ENCODE data around the gene RTEL1. TPM values are rescaled to one million over a fixed set of nuclear protein-coding genes. Genes with fewer than 3 reads are reported as not detected.

Gene RTEL1
- total RNA-seq, 1 donor from 2014 or later: 20.4 TPM

- DNase-seq (ENCODE audit: low spot score): no peak
- H3K4me1 Mint-ChIP-seq (ENCODE audit: low read depth): peaks cover 11% of the 10 kb centered on the region
- no peaks in the 10 kb centered on the region for H3K9me3 Mint-ChIP-seq (ENCODE audit: low read depth)
- H3K36me3 Mint-ChIP-seq (ENCODE audit: low read depth): peaks cover 13% of the 10 kb centered on the region
- no peak overlapping the region for H3K27ac Mint-ChIP-seq (ENCODE audit: unreplicated experiment)
- no peak overlapping the region for H3K4me3 Mint-ChIP-seq (ENCODE audit: unreplicated experiment)
- TF ChIP-seq CTCF (IDR thresholded peaks at IDR 0.05): no peak
- H3K27me3 Mint-ChIP-seq (ENCODE audit: low read depth): no peaks in the 10 kb centered on the region
Measured at GRCh38 chr20:63678071-63678470, 20.0 kb downstream of the RTEL1 start.

- H3K27ac Mint-ChIP-seq (ENCODE audit: unreplicated experiment): no peak overlapping the region
- no peak for TF ChIP-seq CTCF (IDR thresholded peaks at IDR 0.05)
- H3K9me3 Mint-ChIP-seq (ENCODE audit: low read depth): no peaks in the 10 kb centered on the region
- DNase-seq (ENCODE audit: low spot score): no peak
- H3K4me3 Mint-ChIP-seq (ENCODE audit: unreplicated experiment): no peak overlapping the region
- peaks cover 15% of the 10 kb centered on the region for H3K4me1 Mint-ChIP-seq (ENCODE audit: low read depth)
- H3K36me3 Mint-ChIP-seq (ENCODE audit: low read depth): peaks cover 11% of the 10 kb centered on the region
- no peaks in the 10 kb centered on the region for H3K27me3 Mint-ChIP-seq (ENCODE audit: low read depth)
Measured at GRCh38 chr20:63678667-63679465, 20.8 kb downstream of the RTEL1 start.

- peaks cover 16% of the 10 kb centered on the region for H3K4me1 Mint-ChIP-seq (ENCODE audit: low read depth)
- H3K4me3 Mint-ChIP-seq (ENCODE audit: unreplicated experiment): no peak overlapping the region
- H3K36me3 Mint-ChIP-seq (ENCODE audit: low read depth): peaks cover 11% of the 10 kb centered on the region
- DNase-seq (ENCODE audit: low spot score): no peak
- no peaks in the 10 kb centered on the region for H3K27me3 Mint-ChIP-seq (ENCODE audit: low read depth)
- no peak overlapping the region for H3K27ac Mint-ChIP-seq (ENCODE audit: unreplicated experiment)
- no peaks in the 10 kb centered on the region for H3K9me3 Mint-ChIP-seq (ENCODE audit: low read depth)
- no peak for TF ChIP-seq CTCF (IDR thresholded peaks at IDR 0.05)
Measured at GRCh38 chr20:63679799-63680305, 21.7 kb downstream of the RTEL1 start.

GRCh38 chr20:63680427-63680826 lies 22.3 kb downstream of the RTEL1 start:
- Mint-ChIP-seq H3K4me3 (ENCODE audit: unreplicated experiment) (no peak overlapping the region), H3K27me3 (ENCODE audit: low read depth) (no peaks in the 10 kb centered on the region), H3K9me3 (ENCODE audit: low read depth) (no peaks in the 10 kb centered on the region), H3K27ac (ENCODE audit: unreplicated experiment) (no peak overlapping the region), H3K4me1 (ENCODE audit: low read depth) (peaks cover 16% of the 10 kb centered on the region), H3K36me3 (ENCODE audit: low read depth) (peaks cover 10% of the 10 kb centered on the region)
- no peak for DNase-seq (ENCODE audit: low spot score)
- TF ChIP-seq CTCF (IDR thresholded peaks at IDR 0.05): no peak

- no peak for DNase-seq (ENCODE audit: low spot score)
- Mint-ChIP-seq H3K27me3 (ENCODE audit: low read depth) (no peaks in the 10 kb centered on the region), H3K9me3 (ENCODE audit: low read depth) (no peaks in the 10 kb centered on the region), H3K4me1 (ENCODE audit: low read depth) (peaks cover 16% of the 10 kb centered on the region), H3K27ac (ENCODE audit: unreplicated experiment) (no peak overlapping the region), H3K4me3 (ENCODE audit: unreplicated experiment) (no peak overlapping the region), H3K36me3 (ENCODE audit: low read depth) (peaks cover 7% of the 10 kb centered on the region)
- no peak for TF ChIP-seq CTCF (IDR thresholded peaks at IDR 0.05)
Measured at GRCh38 chr20:63680857-63681608, 22.9 kb downstream of the RTEL1 start.
